ENCODE data around the gene DGKD.

The DGKD gene

DNA sequence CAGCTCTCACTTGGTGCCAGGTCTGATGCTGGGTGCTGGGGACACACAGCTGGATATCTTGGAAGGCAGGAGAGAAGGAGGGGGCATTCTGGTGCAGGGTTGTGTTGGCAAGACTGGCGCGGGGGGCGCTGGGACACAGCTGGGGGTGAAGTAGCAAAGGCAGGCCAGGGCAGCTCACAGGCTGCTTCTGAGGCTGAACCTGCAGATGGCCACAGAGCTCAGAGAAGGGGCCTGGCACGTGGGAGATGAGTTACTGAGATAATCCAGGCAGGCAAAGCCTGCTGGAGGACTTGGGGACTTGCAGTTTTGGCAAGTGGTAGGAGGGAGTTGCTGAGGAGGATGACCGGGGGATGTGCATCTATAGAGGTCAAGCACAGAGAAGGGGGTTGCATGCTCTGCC, 16.2 kb upstream of the DGKD start:
- DNase-seq, result no peak

DNA sequence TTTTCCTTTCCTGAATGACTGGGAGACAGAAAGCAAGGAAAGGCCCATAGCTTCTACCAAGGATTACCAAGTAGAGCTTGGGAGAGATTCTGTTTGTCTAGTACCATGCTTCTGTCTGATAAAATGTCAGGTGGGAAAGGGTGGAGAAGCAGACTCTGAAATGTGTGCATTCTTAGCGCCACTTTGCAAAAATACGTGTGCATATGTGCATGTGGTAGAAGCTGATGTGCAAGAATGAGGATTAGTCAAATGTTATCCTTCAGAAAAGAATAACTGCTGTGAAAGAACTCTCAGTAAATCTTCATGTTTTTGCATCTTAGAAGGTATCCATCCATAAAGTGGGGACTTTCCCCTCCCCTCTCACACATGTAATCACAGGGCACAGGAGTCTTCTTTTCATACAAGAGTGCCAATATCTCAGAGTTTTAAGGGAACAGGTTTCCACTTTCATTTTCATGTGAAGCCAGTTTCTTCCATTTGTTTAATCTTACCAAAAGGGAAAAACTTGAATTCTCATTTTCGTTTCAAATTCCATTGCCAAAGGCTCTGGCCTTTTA, 15.4 kb upstream of the DGKD start:
- no peak for DNase-seq

DNA sequence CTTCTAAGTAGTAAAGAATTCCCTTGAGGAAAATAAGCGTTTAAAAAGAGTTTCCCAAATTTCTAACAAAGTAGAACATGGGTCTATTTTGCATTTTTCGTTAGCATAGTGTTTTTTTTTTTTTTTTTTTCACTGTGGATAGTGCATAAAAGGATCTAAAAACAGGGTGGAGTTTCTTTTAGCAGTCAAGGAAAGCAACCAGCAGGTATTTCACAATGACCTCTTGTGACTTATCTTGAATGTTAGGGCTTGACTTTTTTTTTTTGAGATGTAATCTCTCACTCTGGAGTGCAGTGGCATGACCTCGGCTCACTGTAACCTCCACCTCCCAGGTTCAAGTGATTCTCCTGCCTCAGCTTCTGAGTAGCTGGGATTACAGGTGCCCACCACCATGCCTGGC, 14.9 kb upstream of the DGKD start:
- DNase-seq, result no peak

GRCh38 chr2:233341296-233341695, 13.0 kb upstream of the DGKD start:
- no peak for DNase-seq

DNA sequence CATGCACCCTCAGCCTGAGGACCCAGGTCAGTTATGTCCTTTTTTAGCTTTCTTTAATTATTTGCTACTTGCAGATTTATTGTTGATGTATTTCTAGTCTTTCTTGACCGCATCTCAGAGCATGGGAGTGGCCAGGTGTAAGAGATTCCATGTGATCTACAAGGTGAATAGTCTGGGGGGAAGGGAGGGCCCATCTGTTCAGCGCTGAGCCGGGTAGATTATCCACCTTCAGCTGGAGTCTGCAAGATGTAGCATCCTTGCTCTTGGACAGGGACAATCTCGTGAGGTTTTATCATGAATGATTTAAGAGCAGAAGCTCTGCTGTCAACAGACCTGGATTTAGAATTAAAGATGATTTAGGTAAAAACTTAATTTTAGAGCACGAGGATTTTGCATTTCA, 12.0 kb upstream of the DGKD start:
- no peak for DNase-seq

- DNase-seq, result no peak
Measured at GRCh38 chr2:233343171-233343705, 11.1 kb upstream of the DGKD start.

DNA sequence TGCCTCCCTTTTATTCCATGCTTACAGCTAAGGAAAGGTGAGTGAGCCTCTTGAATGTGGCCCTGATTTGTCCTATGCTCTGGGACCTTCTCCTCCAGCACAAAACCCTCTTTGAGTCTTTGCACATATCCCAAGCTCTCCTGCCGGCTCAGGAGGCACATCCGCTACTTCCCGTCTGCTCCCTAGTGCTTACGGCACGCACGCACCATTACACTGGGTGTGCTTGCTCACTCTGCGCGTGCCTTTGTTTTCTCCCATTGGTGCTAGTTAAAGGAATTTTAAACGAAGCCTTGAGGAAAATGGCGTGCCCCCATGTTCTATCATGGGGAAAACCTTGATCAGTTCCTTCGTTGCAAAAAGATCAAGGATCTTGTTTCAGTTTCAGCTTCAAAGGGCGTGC, 7.9 kb upstream of the DGKD start:
- DNase-seq, result no peak

DNA sequence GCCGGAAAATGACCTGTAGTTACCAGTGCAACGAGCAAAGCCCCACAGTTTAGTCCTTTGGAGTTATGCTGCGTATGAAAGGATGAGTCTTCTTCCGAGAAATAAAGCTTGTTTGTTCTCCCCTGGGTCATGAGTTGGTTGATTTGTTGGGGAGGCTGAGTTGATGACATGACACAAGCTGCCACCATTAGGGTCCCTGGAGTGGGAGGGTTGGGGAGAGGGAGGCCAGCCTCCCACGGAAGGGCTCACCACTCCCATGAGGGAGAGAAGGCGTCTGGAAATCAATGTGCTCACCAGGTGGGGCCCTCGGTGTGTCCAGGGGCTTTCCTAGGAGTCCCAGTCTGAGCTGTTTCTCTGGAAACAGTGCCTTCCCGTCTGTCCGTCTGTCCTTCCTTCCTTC, 7.4 kb upstream of the DGKD start:
- no peak for DNase-seq

DNA sequence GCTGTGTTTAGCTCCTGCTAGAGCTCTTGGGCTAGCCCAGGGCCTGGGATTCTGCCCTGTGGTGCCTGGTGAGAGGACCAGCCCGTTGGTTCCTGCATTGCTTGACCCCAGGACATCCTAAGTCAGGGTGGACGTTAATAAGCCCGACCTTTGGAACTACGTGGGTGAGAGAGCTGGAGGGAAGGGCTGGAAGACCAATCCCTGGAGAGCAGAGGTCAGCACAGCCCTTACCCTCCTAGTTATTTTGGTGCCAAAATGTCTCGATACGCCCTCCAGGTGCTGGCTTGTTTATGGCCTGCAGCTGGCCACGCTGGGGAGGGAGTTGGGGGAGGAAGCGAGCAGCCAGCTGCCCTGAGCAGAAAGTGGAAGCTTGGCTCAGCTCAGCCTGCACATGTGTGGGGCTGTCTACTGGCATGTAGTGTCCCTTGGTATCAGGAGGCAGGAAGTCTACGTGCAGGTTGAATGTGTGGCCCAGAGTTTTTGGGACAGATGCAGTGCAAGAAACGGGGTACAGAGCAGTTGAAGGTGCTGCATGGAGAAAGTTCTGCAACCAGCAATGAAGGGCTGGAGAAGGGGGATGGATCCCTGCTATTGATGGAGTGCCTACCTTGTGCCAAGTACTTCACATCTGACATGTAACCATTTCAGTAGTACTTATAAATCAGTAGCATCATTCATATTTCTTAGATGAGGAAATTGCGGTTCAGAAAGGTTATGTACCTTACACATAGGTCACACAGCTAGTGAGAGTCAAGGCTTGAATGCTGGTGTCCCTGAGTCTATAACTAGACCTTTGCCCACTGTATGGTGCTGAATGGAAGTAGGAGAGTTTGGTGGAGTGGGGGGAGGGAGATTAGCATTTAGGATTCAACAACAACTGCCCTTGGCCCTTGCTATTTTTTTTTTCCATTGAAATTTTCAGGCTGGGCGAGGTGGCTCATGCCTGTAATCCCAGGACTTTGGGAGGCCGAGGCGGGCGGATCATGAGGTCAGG, 5.0 kb upstream of the DGKD start:
- DNase-seq, result peak; percentile 56 to 87

GRCh38 chr2:233350708-233351107, 3.6 kb upstream of the DGKD start:
- DNase-seq, result peak; percentile 46 to 55

DNA sequence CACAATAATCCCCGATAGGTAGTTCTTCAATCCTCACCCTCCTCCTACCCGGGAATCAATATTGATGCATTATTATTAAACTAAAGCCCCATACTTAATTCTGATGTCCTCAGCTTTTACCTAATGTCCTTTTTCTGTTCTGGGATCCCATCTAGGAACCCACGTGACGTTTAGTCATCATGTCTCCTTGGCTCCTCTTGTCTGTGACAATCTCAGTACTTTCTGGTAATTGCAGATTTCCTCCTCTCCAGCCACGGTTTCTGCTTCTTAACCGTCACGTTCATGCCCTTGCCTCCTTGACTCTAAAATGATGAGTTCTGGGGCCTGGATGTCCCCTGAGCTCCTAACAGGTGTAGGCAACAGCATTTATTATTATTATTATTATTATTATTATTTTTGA, 2.9 kb upstream of the DGKD start:
- DNase-seq, result no peak

- DNase-seq, result no peak
Measured at GRCh38 chr2:233352141-233352842, 2.0 kb upstream of the DGKD start.

DNA sequence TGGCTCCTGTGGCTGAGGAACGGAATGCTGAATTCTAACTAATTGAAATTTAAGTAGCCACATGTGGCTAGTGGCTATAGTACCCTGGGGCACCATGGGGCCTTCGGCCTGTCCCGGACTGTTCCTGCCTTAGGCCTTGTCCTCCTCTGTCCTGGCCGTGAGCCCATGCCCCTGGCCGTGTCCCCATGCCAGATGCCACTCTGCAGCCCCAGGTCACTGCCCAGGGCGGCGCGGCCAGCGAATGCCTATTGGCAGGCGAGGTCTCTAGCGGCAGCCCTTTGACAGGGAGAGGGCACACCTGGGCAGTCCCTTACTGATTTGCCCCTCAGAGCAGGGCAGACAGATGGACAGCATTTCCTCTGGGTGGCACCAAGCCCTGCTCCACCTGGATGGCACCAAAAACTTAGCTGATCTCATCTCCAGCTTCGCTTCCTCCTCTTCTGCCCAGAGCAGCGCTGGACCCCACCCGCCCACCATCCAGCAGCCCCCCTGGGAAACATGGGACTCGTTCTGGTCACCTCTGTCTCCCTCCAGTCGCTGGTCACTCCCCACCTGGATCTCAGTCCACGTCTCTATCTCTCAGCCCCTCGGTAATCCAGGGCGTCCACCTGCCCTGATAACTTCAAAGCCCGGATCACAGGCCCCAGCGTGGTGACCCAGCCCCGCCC, 1.1 kb upstream of the DGKD start:
- DNase-seq, result peak in 1 of 2 experiments; percentile 10

DNA sequence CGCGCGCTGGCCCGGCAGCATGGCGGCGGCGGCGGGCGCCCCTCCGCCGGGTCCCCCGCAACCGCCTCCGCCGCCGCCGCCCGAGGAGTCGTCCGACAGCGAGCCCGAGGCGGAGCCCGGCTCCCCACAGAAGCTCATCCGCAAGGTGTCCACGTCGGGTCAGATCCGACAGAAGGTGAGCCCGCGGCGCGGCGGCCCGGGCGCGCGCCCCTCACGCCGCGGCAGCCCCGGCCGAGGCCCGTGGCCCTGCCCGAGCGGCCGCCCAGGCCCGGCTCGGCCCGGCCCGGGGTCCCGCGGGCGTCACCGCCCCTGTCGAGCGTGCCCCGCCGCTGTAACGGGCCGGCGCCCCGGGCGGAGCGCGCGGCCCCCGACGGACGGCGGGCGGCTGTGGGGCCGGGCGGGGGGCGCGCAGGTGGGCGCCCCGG, 218 bp downstream of the DGKD start:
- DNase-seq, result no peak

DNA sequence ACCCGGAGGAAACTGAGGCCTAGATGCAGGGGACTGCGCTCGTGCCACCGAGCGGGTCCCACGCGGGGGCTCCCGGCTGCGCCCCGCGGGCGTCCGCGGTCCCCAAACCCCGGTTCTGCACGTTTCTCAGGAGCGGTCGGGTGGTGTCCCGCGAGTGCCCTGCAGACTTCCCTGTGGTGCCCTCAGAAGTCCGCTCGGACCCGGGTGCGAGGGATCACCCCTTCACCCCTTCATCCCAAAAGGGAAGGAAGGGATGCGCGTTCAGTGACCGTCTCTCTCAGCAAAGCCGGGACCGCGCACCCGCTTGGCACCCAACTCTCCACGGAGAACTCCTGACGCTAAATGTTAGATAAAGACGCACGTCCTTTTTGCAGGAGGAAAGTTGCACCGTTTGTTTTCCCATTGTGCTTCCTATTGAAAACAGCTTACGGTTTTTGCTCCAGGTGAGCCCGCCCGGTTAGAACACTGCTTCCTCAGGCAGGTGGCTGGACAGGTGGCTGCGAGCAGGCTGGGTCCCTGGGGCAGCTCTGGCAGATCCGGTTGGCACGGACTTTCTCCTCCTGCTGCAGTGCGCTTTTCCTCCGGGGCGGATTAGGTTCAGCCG, 779 bp downstream of the DGKD start:
- no peak for DNase-seq

- no peak for DNase-seq
Measured at GRCh38 chr2:233355916-233356315, 1.6 kb downstream of the DGKD start.

GRCh38 chr2:233356546-233357308, 2.4 kb downstream of the DGKD start:
- DNase-seq, result no peak

- no peak for DNase-seq
Measured at GRCh38 chr2:233358335-233358734, 4.0 kb downstream of the DGKD start.

DNA sequence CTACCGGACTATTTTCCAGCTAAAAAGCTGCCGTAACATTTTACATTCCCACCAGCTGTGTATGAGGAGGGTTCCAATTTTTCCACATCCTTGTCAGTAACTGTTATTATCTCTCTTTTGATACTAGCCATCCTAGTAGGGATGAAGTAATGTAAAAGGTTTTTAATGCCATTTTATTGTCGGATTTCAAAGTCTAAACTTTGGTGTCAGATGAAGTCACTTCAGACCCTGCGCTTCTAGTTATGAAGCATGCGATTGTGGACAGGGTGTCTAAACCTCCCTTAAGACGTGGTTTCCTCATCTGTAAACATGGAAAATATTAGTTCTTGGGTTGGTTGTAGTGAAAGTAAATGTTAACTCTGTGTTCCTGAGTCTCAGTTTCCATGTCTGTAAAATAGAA, 4.7 kb downstream of the DGKD start:
- no peak for DNase-seq

- no peak for DNase-seq
Measured at GRCh38 chr2:233359823-233360222, 5.5 kb downstream of the DGKD start.

GRCh38 chr2:233360771-233361176, 6.5 kb downstream of the DGKD start:
- no peak for DNase-seq

DNA sequence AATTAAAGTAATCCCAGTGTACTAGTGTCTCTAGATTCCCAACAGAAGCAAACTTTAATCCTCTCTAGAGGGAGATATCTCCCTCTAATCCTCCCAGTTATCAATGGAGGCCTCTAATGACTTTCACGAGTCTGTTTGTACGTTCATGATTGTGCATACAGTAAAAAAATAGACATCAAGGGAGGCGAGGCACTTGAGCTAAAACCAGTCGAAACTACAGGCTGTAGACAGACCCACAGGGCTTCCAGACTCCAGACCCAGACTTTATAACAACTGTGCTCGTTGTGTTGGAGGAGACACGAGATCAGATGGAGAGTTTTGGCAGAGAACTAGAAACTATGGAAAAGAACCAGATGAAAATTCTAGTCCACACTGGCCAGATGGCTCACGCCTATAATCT, 7.0 kb downstream of the DGKD start:
- no peak for DNase-seq

All from SHP77 (cell line).